Measurements from ENCODE around the gene ZNF853.
"Not testable (repeated sequence)": the region's sequence is repeated elsewhere in the genome, so short reads cannot be mapped to it uniquely, and the experiment has no call there.

ZNF853 gene

DNA sequence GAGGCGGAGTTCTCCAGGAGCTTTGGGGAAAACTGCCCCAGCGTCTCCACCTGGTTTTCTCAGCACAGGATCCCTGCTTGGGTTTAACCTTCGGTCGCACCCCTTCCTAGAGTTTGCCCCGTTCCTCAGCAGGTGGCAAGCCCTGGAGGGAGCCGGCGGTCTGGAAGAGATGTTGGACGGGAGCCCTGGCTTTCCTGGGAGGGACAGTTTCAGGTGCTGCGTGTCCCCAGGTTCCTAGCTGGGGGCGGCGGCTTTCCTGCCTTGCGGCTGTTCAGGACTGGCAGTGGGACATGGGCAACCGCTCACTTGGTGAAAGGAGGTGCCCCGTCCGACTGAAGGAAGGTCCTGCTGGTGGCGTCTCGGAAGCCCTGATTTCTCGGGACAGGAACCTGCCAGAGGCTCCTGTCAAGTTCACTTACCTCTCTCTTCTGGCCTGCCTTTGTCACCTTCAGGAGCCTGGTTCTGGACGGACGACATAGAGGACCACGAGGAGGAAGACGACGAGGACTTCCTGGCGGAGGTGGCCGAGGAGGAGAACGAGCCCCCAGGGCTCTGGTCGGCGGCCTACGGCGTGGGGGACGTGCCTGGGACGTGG, 36.5 kb downstream of the ZNF853 start:
- no peaks in the 10 kb centered on the region for H3K27me3 Mint-ChIP-seq
- DNase-seq, result no peak
- H3K27ac Mint-ChIP-seq, result no peak overlapping the region
- no peak overlapping the region for H3K4me3 Mint-ChIP-seq
- H3K9me3 Mint-ChIP-seq, result peaks cover 0 to 9% of the 10 kb centered on the region in 2 donors
- no peak for ATAC-seq
- H3K4me1 Mint-ChIP-seq, result no peaks in the 10 kb centered on the region

DNA sequence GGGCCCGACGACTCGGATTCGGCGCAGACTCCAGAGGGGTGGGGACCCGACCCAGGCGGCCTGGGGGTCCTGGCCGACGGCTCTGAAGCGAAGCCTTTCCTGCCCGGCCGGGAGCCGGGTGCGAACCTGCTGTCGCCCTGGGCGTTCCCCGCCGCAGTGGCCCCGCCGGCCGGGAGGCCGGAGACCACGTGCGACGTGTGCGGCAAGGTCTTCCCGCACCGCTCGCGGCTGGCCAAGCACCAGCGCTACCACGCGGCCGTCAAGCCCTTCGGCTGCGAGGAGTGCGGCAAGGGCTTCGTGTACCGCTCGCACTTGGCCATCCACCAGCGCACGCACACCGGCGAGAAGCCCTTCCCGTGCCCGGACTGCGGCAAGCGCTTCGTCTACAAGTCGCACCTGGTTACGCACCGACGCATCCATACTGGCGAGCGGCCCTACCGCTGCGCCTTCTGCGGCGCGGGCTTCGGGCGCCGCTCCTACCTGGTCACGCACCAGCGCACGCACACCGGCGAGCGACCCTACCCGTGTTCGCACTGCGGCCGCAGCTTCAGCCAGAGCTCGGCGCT, 37.1 kb downstream of the ZNF853 start:
- DNase-seq, result no peak
- Mint-ChIP-seq H3K4me1 (no peaks in the 10 kb centered on the region), H3K4me3 (no peak overlapping the region), H3K27me3 (no peaks in the 10 kb centered on the region), H3K9me3 (peaks cover 0 to 9% of the 10 kb centered on the region in 2 donors), H3K27ac (no peak overlapping the region)
- ATAC-seq, result no peak

DNA sequence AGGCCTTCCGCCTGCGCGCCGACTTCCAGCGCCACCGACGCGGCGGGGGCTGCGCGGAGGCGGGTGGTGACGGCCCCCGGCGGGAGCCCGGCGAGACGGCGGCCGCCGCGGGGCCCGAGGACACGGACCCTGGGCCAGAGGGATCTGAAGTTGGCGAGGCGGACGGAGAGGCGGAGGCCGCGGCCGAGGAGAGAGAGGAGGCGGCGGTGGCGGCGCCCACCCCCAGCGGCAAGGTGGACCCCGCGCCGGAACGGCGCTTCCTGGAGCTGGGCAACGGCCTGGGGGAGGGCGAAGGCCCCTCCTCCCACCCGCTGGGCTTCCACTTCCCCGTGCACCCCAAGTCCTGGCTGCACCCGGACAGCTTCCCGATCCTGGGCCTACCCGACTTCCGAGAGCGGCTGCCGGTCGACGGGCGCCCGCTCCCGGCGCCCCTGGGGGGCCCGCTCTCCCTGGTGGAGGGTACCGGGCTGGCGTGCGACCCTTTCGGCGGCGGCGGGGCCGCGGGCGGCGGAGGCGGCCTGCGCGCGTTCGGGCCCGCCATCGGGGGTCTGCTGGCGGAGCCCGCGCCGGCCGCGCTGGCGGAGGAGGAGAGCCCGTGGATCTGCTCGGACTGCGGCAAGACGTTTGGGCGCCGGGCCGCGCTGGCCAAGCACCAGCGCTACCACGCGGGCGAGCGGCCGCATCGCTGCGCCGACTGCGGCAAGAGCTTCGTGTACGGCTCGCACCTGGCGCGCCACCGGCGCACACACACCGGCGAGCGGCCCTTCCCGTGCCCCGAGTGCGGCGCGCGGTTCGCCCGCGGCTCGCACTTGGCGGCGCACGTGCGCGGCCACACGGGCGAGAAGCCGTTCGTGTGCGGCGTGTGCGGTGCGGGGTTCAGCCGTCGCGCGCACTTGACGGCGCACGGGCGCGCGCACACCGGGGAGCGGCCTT, 37.9 kb downstream of the ZNF853 start:
- Mint-ChIP-seq H3K4me1 (peaks cover 6% of the 10 kb centered on the region), H3K27me3 (no peaks in the 10 kb centered on the region), H3K9me3 (peaks cover 0 to 9% of the 10 kb centered on the region in 2 donors), H3K27ac (no peak overlapping the region), H3K4me3 (no peak overlapping the region)
- no peak for DNase-seq
- peak; percentile 51 for ATAC-seq

DNA sequence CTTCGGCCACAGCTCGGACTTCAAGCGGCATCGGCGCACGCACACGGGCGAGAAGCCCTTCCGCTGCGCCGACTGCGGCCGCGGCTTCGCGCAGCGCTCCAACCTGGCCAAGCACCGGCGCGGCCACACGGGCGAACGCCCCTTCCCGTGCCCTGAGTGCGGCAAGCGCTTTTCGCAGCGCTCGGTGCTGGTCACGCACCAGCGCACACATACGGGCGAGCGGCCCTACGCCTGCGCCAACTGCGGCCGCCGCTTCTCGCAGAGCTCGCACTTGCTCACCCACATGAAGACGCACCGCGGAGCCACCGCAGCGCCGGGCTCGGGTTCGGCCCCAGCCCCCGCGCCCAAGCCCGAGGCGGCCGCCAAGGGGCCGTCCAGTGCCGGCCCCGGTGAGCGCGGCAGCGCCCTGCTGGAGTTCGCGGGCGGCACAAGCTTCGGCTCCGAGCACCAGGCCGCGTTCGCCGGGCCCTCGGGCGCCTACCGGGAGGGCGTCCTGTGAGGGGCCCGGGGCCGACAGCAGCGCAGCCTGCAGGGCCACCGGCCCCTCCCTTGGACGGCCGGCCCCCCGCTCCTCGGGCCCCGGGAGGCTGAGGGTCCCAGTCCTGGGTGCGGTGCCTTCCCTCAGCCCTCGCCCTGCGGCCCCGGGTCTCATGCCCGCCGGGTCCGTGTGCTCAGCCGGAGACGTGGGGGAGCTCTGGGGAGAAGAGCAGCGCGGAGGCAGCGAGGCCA, 38.9 kb downstream of the ZNF853 start:
- ATAC-seq (peak; percentile 26), DNase-seq (no peak)
- Mint-ChIP-seq H3K4me1 (peaks cover 16% of the 10 kb centered on the region), H3K27ac (no peak overlapping the region), H3K4me3 (no peak overlapping the region), H3K9me3 (peaks cover 0 to 9% of the 10 kb centered on the region in 2 donors), H3K27me3 (no peaks in the 10 kb centered on the region)

DNA sequence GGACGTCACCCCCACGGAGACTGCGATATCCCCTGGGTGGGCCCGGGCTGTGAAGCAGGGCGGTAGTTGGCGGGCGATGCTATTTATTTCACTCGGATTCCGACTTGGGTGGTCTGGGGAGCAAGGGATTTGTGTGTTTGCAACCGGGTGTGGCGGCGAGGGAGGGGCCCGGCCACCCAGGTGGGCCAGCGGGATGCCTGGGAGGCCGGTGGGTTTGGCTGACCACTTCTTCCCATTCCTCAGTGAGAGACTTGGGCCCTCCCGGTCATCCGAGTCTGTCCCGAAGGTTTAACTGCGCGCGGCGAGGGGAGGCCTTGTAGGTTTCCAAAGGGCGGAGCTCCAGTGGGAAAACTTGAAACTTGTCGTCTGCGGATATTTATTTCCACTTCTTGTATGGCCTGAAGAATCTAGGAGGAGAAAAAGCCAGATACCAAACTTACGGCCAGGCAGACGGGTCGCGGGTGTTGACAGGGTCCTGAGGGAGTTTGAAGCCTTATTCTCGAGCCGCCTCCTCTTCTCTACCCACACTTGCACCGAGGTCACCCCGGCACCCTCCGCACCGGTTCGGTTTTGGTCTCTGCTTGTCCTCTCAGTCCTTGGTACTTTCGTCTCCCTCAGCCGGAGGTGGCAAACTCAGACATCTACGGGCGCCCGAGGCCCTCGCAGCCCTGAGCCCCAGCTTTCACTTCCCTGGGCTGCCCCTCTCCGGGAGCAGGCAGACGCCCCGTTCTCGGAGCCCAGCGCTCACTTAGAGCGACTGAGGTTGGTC, 39.6 kb downstream of the ZNF853 start:
- peaks cover 0 to 9% of the 10 kb centered on the region in 2 donors for H3K9me3 Mint-ChIP-seq
- no peak for ATAC-seq

DNA sequence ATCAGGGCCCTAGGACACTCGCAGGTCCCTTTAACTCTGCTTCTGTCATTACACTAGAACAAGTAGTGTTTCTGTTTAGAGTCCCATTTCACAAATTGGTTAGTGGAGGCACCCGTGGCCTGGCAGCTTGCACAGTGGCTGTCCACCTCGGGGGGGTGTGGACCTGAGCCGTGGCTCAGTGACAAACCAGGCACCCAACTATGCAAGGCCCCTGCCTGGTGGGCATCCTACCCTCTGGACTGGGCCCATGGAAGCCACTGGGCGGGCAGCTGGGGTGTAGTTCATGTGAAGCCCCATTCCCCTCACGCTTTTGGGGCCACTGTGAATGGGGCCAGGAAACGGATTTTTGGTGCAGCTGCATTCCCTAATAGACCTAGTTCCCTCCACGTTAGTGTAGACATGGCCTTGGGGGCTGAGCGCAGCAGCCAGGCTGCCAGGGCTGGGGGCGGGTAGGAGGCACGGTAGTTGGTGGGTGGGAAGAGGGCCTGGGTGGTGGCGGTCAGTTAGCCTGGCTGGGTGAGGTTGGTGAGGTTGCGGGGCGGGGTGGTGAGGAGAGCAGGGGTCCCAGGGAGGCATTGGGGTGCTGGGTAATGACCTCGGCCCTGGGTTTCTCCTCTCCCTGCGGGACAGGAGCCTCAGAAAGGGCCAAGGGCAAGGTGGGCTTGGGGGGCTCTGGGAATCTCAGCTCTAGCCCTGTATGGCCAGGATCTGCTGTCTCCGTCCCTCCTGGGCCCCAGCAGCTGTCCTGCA, 40.4 kb downstream of the ZNF853 start:
- no peak for ATAC-seq
- peak overlapping the region in 1 of 2 donors; percentile 44 for H3K27ac Mint-ChIP-seq

More for the DNA sequence above, 39.6 kb downstream of the ZNF853 start:
- no peaks in the 10 kb centered on the region for H3K27me3 Mint-ChIP-seq
- H3K27ac Mint-ChIP-seq, result peak overlapping the region in 1 of 2 donors; percentile 44
- H3K4me3 Mint-ChIP-seq, result no peak overlapping the region
- peaks cover 22% of the 10 kb centered on the region for H3K4me1 Mint-ChIP-seq
- DNase-seq, result no peak

DNA sequence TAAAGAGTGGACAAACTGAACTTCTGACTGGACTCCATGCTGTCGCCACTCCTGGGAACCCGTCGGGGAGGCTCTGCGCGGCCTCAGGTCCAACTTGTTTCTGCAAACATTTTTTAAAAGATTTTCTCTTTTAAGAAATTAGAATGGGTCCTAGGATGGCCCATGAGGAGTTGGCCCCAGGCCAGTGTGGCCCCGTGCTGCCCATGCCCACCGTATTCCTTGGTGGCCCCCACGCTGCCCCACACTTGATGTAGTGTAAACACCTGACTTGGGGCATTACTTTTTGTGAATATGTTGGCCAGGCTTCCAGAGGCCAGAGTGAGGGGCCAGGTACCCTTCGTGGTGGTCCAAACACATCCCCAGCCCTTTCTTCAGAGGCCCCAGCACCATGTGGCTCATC, 41.0 kb downstream of the ZNF853 start:
- no peaks in the 10 kb centered on the region for H3K9me3 Mint-ChIP-seq
- no peak for DNase-seq
- H3K4me3 Mint-ChIP-seq, result no peak overlapping the region
- no peak for ATAC-seq
- no peak overlapping the region for H3K27ac Mint-ChIP-seq
- no peaks in the 10 kb centered on the region for H3K27me3 Mint-ChIP-seq
- peaks cover 22% of the 10 kb centered on the region for H3K4me1 Mint-ChIP-seq

More for the DNA sequence above, 40.4 kb downstream of the ZNF853 start:
- Mint-ChIP-seq H3K4me1 (peaks cover 22% of the 10 kb centered on the region), H3K9me3 (peaks cover 0 to 5% of the 10 kb centered on the region in 2 donors), H3K27me3 (no peaks in the 10 kb centered on the region), H3K4me3 (no peak overlapping the region)
- DNase-seq, result no peak

DNA sequence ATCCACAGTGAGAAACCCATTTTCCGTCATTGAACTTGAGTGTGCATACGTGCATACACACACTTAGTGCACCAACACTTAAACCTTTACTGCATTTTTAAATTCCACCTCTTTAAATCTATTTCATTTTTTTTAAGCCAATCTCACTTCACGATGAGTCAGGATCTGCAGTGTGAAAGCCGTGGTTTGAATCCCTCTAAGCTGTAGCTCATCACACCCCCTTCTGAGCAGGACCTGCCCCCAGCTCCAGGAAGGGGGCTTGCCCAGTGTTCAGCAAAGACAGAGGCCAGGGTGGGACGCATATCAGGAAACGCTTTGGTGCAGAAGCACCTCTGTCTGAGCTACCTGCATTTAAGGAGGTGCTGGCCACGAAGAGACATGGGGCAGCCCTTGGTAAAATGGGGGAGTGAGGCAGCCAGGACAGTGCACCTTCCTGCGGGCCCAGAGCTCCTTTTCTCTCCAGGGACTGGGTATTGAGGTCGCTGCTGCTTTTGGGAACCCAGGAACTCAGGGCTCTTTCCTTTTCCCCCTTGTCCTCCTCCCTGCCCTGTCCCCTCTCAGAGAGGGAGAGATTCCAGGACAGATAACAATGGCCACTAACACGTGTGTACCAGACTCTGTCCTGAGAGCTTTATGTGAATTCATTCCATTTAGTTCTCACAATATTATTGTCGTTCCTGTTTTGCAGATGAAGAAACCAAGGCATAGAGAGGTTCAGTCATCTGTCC, 43.4 kb downstream of the ZNF853 start:
- H3K27ac Mint-ChIP-seq, result no peak overlapping the region
- no peak overlapping the region for H3K4me3 Mint-ChIP-seq
- ATAC-seq (peak; percentile 70), DNase-seq (no peak)
- peaks cover 22% of the 10 kb centered on the region for H3K4me1 Mint-ChIP-seq
- H3K9me3 Mint-ChIP-seq, result no peaks in the 10 kb centered on the region
- H3K27me3 Mint-ChIP-seq, result no peaks in the 10 kb centered on the region

DNA sequence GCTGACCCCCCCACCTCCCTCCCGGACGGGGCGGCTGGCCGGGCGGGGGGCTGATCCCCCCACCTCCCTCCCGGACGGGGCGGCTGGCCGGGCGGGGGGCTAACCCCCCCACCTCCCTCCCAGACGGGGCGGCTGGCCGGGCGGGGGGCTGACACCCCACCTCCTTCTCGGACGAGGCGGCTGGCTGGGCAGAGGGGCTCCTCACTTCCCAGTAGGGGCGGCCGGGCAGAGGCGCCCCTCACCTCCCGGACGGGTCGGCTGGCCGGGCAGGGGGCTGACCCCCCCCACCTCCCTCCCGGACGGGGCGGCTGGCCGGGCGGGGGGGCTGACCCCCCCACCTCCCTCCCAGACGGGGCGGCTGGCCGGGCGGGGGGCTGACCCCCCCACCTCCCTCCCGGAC, 55.4 kb downstream of the ZNF853 start:
- H3K27me3 Mint-ChIP-seq, DNase-seq, ATAC-seq, H3K4me1 Mint-ChIP-seq, H3K27ac Mint-ChIP-seq, H3K4me3 Mint-ChIP-seq: not testable (repeated sequence)
- H3K9me3 Mint-ChIP-seq, result peaks cover 49 to 66% of the 10 kb centered on the region in 2 donors

Data from stimulated activated naive CD8-positive, alpha-beta T cell treated with anti-CD3 and anti-CD28 coated beads, Interleukin-15, amount 100 ng/mL, for 72 hours (primary cell).